HG03460 (cell line): ENCODE results near the gene SH3GL2.

ENCODE experiments used
- ATAC-seq: cut with Tn5 transposase; IDR thresholded peaks from one replicate; pipeline ENCODE4 v1.9.1; 2021; ENCODE audit not compliant: unreplicated experiment

Gene SH3GL2

GRCh38 chr9:17578911-17579793 is at the start of gene SH3GL2:
SH3GL2 (plus strand) TSS chr9:17579066.
- peak; percentile 73 for ATAC-seq

- ATAC-seq, result peak; percentile 92
Observed at GRCh38 chr9:17531642-17532254, 47.1 kb upstream of the SH3GL2 start.

- ATAC-seq, result no peak
Observed at GRCh38 chr9:17532461-17532860, 46.4 kb upstream of the SH3GL2 start.

DNA sequence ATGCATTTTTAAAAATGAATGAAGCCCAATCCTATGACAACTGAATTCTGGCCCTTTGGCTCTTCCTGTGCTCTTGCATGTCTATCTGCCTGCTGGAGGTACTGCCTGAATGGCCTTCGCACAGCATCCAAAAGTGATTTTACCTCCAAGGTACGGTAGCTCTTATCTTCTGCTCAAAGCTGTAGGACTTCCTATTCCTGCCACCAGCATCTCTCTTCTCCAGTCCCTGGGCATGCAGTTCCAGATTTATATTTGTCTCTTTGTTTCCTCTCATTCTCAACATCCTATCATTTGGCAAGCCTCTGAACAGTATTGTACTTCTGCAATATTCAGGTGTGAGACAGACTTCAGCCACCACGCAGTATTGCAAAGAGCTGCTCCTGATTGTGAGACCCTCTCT is 43.7 kb upstream of the SH3GL2 start:
- no peak for ATAC-seq

GRCh38 chr9:17536027-17536426 is 42.8 kb upstream of the SH3GL2 start:
- no peak for ATAC-seq

- ATAC-seq, result no peak
Observed at GRCh38 chr9:17551023-17551422, 27.8 kb upstream of the SH3GL2 start.

DNA sequence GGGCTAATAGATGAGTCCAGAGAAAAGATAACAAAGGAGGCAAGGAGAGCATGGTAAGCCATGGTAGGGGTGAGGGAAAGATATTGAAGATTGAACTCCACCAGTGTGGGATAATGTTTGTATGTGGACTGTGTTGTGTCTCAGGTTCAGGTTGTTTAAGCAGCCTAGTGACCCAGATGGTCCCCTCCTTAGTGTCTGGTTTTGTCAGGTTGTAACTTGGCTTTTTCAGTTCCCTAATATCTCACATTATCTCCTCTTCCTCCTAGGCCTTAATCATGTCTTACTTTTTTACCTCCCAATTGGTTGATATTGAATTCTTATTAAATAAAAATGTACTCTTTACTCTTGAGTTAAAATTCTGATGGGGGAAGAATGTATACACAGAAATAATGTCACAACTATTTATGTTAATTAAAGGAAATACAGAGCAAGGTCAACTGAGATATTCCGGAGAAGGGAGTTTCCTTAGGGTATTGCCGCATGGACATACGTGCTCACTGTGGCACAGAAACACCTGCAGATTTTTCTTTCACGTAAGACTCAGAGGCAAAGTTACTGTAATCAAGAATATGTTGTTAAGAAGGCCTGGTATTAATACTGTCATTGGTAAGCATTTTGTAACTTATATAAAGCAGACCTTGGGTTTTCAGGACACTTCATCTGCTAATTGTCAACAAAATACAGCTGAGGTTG is 23.4 kb upstream of the SH3GL2 start:
- no peak for ATAC-seq

DNA sequence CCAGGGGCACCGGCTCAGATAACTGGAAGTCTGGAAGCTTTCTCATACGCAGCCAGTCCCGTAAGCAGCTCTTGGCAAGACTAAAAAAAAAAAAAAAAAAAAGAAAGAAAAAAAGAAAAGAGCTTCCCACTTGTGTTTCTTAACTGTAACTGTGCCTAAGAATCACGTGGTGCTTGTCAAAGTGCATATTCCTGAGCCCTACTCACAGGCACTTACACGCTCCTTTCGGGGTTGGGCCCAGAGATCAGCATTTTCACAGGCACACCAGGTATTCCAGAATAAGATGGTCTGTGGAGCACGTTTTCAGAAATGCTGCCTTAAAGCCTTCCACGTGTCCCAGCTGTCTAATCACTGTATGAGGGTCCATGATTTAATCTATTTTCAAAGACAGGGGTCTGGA is 22.6 kb upstream of the SH3GL2 start:
- no peak for ATAC-seq

DNA sequence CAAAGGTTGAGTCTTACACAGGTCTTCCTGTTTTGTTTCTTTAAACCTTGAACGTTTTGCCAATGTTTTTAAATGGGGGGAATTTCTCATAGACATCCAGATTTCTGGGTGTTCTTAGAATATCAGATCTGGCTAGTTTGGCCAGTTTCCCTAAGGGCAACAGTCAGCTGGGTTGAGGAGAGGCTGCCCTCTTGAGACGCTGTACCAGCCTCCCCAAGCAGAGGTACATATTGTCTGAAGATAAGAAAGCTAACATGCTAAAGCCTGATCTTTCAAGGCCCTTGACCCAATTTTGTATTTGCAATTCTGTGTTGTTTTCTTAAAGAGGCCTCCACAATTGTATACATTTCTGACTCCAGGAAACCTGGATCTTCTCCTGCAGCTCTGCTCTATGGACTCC is 21.9 kb upstream of the SH3GL2 start:
- no peak for ATAC-seq

DNA sequence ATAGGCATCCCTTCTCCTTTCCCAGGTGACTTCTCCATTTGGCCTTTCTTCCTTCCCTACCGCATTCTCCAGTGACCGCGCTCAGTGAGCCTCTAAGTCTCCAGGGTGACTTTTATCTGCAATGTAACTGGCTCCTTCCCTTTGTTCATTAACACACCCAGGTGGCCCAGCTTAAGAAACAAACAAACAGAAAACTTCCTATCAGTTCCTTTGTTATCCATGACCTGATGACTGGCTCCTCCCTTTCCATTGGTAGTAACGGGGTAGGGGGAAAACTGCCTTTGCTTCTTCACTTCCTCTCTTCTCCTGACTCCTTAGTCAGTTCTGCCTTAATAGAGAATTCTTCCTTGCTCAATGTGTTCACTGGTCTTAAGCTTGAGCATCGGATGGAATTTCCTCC is 7.0 kb upstream of the SH3GL2 start:
- no peak for ATAC-seq

GRCh38 chr9:17574342-17574741 is 4.5 kb upstream of the SH3GL2 start:
- ATAC-seq, result no peak

- ATAC-seq, result no peak
Observed at GRCh38 chr9:17578577-17578910, 322 bp upstream of the SH3GL2 start.

- no peak for ATAC-seq
Observed at GRCh38 chr9:17580119-17580518, 1.3 kb downstream of the SH3GL2 start.

GRCh38 chr9:17587113-17587512 is 8.2 kb downstream of the SH3GL2 start:
- no peak for ATAC-seq

DNA sequence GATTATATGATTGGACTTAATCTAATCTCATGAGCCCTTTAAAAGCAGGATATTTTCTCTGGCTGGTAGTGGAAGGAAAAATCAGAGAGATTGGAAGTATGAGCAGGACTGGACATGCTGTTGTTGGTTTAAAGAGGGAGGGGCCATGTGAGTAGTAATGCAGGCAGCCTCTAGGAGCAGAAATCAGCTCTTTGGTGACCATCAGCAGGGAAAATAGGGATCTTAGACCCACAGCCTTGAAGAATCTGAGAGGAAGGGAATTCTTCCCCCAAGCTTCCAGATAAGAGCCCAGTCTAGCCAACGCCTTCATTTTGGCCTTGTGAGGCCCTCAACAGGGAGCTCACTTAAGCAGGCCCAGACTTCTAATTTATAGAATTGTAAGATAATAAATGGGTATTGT is 9.5 kb downstream of the SH3GL2 start:
- no peak for ATAC-seq

DNA sequence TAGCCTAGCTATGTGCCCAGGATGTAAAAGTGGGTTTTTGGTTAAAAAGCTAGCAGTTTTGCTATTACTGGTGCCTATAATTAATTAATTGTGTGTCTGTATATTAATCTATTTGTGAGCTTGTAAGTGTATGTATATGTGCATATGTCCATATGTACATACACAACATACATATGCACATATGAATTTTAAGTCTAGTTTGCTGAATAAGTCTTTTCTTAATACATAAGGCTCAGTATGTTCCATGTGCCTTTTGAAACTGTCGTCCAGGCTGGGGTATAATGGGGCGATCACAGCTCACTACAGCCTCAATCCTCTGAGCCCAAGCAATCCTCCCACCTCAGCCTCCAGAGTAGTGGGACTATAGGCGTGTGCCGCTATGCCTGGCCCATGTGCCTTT is 10.1 kb downstream of the SH3GL2 start:
- ATAC-seq, result no peak

DNA sequence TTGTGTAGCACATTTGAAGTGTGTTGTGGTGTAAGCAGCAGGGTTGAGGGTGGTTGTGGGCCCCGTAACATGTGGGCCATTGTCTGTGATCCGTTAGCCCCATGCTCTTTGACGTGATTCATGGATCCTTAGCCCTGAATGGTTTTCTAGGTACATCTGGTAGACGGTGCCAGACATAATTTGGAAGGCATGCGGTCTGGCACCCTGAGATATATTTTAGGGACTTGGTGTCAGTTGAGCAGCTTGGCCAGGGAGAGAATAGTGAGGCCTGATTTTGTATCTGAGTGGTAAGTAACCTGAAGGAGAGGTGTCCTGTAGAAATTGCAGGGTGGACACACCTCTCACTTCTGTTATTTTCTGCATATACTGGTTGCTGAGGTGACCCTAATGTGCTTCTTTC is 10.9 kb downstream of the SH3GL2 start:
- no peak for ATAC-seq

- no peak for ATAC-seq
Observed at GRCh38 chr9:17594961-17595360, 16.1 kb downstream of the SH3GL2 start.

DNA sequence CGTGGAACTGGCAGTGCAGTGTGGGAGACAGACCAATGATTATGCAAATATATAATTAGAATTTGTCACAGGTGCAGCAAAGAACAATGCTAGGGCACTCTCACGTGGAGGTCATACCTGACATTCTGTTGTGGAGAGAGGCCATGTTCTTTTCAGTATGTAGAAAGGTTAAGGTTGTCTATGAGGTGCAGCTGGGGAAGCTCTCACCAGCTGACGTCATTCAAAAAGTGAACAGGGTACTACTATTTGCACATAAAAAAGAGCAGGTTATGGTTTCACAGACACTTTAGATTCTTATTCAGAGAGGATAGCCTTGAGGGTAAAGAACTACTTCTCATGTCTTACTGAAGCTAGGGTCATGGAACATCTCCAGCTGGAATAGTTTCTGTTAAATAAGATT is 19.1 kb downstream of the SH3GL2 start:
- no peak for ATAC-seq

DNA sequence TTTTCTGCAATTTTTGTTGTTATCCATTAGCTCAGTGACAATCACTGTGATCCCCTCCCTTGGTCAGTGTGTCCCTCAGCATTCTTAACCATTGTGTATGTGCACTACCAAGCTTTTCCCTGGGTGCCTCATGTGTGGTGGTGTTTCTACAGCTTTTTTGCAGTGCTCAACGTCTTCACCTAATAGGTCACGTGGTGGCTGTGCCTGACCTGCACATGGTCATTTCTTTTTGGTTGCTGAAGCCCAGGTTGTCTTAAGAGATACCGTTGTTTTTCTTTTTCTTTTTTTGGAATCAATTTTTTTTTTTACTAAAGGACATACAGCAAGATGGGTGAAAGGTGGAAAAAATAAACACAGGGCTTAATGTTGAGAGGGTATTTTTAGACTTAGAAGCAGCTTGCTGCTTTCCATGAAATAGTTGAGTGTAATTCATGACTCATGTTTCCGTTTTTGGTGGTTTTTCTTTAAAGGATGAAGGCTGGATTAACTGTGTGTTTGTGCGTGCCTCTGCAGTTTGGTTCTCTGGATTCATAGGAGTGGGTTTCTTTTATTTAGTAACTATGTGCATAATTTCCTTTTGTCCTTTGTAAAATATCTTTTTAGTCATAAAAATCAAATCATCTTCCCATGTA is 22.2 kb downstream of the SH3GL2 start:
- ATAC-seq, result no peak

DNA sequence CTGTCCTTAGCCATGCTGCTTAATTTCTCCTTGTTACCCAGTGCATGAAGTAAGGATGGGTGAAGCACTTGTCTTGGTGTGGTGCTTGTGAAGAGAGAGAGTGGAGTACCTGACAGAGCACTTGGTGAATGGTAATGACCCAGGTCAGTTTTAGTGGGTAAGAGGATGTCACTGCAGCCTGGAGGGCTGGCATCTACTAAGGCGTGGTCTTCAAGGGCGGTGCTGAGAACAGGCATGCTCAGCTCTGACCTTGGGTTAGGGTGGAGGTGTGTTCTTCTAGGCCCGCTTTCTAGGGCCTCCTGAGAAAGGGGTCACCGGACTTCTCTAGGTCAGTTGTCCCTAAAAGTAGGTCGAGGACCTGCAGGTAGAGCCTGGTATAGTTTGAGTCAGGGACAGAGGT is 25.7 kb downstream of the SH3GL2 start:
- no peak for ATAC-seq
